Central memory CD8-positive, alpha-beta T cell (primary cell): ENCODE measurements around the gene ARFGAP2.
"Not testable (repeated sequence)": the region's sequence is repeated elsewhere in the genome, so short reads cannot be mapped to it uniquely, and the experiment has no call there.

Experiments used
- ATAC-seq: fragments of 150-1000 bp; cut with Tn5 transposase; replicated peaks from 2 replicates; pipeline ENCODE4 v1.10.0; 2022; ENCODE audit warnings: mild to moderate bottlenecking, moderate FRiP score, moderate number of reproducible peaks; ENCODE audit not compliant: poor library complexity, severe bottlenecking; ENCODE audit errors: extremely low read depth
- DNase-seq, 2 donors: peaks; one replicate each; pipeline ENCODE4 v3.0.0; 2021; ENCODE audit warnings: low spot score in 2 of 2
- H3K27ac Mint-ChIP-seq: one replicate; pipeline ENCODE4 v1.8.0; 2022; ENCODE audit warnings: low read depth, mild to moderate bottlenecking, moderate library complexity, mixed read lengths
- H3K27me3 Mint-ChIP-seq: one replicate; pipeline ENCODE4 v1.8.0; 2022; ENCODE audit warnings: mixed read lengths
- H3K36me3 Mint-ChIP-seq: one replicate; pipeline ENCODE4 v1.8.0; 2022; ENCODE audit warnings: mild to moderate bottlenecking, moderate library complexity, mixed read lengths; ENCODE audit not compliant: insufficient read depth
- H3K4me1 Mint-ChIP-seq: one replicate; pipeline ENCODE4 v1.8.0; 2022; ENCODE audit warnings: mixed read lengths
- H3K4me3 Mint-ChIP-seq: one replicate; pipeline ENCODE4 v1.8.0; 2022; ENCODE audit warnings: mild to moderate bottlenecking, moderate library complexity, mixed read lengths
- H3K9me3 Mint-ChIP-seq: one replicate; pipeline ENCODE4 v1.8.0; 2022; ENCODE audit warnings: mixed read lengths

ARFGAP2 gene

DNA sequence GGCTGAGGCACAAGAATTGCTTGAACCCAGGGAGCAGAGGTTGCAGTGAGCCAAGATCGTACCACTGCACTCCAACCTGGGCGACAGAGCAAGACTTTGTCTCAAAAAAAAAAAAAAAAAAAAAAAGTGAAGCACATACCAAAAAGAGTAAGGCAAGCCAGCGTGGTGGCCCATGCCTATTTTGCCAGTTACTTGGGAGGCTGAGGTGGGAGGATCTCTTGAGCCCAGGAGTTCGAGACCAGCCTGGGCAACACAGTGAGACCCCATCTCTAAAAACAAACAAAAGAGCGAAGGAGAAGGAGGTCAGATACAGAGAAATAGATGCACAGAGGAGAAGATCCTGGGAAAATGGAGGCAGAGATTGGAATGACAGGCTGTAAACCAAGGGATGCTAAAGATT is 29.9 kb upstream of the ARFGAP2 start:
- H3K4me3 Mint-ChIP-seq, H3K36me3 Mint-ChIP-seq, H3K9me3 Mint-ChIP-seq, ATAC-seq, H3K27me3 Mint-ChIP-seq, H3K27ac Mint-ChIP-seq, DNase-seq, H3K4me1 Mint-ChIP-seq: not testable (repeated sequence)

- Mint-ChIP-seq H3K27me3 (no peaks in the 10 kb centered on the region), H3K4me1 (no peaks in the 10 kb centered on the region), H3K27ac (no peak overlapping the region), H3K4me3 (no peak overlapping the region), H3K9me3 (no peaks in the 10 kb centered on the region), H3K36me3 (no peaks in the 10 kb centered on the region)
- no peak for ATAC-seq
- DNase-seq = no peak
Observed at GRCh38 chr11:47204637-47204989, 27.9 kb upstream of the ARFGAP2 start.

DNA sequence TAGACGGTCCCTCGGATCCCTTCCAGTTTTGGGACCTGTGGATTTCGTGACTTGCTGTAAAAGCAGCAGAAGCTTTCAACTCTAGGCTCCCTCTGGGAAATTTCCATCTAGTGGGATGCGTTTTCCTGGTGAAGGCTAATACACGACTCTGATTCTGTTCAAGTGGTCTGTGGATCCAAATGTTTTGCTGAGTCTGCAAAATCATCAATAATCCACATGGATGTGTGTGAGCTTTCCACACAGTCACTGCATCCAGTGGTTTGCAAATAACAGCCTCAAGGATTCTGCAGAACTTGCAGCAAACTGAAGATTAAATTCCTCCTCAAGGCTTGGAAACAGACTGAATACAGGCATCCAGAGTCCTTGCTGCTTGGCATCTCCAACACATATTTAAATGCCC is 25.9 kb upstream of the ARFGAP2 start:
- no peaks in the 10 kb centered on the region for H3K9me3 Mint-ChIP-seq
- H3K27ac Mint-ChIP-seq = no peak overlapping the region
- peaks cover 10% of the 10 kb centered on the region for H3K27me3 Mint-ChIP-seq
- no peak for ATAC-seq
- H3K4me1 Mint-ChIP-seq = no peaks in the 10 kb centered on the region
- no peak for DNase-seq
- no peak overlapping the region for H3K4me3 Mint-ChIP-seq
- no peaks in the 10 kb centered on the region for H3K36me3 Mint-ChIP-seq

- Mint-ChIP-seq H3K36me3 (no peaks in the 10 kb centered on the region), H3K4me3 (no peak overlapping the region), H3K9me3 (no peaks in the 10 kb centered on the region), H3K4me1 (no peaks in the 10 kb centered on the region), H3K27ac (no peak overlapping the region), H3K27me3 (peaks cover 10% of the 10 kb centered on the region)
- ATAC-seq = no peak
- DNase-seq = no peak
Observed at GRCh38 chr11:47201015-47201414, 24.3 kb upstream of the ARFGAP2 start.

GRCh38 chr11:47198161-47198560 is 21.5 kb upstream of the ARFGAP2 start:
- H3K4me3 Mint-ChIP-seq, H3K9me3 Mint-ChIP-seq, H3K27ac Mint-ChIP-seq, H3K4me1 Mint-ChIP-seq, ATAC-seq, H3K36me3 Mint-ChIP-seq, DNase-seq: not testable (repeated sequence)
- peaks cover 10% of the 10 kb centered on the region for H3K27me3 Mint-ChIP-seq

DNA sequence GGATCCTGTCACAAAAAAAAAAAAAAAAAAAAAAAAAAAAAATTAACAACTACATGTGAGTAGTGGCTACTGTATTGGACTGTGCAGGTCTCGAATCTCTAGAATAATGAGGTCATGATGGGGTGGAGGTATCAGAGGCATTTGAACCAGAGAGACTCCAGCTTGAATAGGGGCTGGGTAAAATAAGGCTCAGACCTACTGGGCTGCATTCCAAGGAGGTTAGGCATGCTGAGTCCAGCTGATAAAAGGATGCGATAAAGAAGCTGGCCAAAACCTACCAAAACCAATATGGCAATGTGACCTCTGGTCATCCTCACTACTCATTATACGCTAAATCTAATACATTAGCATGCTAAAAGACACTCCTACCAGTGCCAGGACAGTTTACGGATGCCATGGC is 15.4 kb upstream of the ARFGAP2 start:
- Mint-ChIP-seq H3K4me3 (no peak overlapping the region), H3K4me1 (no peaks in the 10 kb centered on the region), H3K27ac (no peak overlapping the region), H3K27me3 (peaks cover 22% of the 10 kb centered on the region), H3K9me3 (no peaks in the 10 kb centered on the region), H3K36me3 (peaks cover 1% of the 10 kb centered on the region)
- no peak for ATAC-seq
- DNase-seq = no peak

- not testable (repeated sequence) for DNase-seq, H3K36me3 Mint-ChIP-seq, H3K4me1 Mint-ChIP-seq, H3K27ac Mint-ChIP-seq, ATAC-seq, H3K9me3 Mint-ChIP-seq, H3K4me3 Mint-ChIP-seq
- peaks cover 22% of the 10 kb centered on the region for H3K27me3 Mint-ChIP-seq
Observed at GRCh38 chr11:47191137-47191536, 14.5 kb upstream of the ARFGAP2 start.

DNA sequence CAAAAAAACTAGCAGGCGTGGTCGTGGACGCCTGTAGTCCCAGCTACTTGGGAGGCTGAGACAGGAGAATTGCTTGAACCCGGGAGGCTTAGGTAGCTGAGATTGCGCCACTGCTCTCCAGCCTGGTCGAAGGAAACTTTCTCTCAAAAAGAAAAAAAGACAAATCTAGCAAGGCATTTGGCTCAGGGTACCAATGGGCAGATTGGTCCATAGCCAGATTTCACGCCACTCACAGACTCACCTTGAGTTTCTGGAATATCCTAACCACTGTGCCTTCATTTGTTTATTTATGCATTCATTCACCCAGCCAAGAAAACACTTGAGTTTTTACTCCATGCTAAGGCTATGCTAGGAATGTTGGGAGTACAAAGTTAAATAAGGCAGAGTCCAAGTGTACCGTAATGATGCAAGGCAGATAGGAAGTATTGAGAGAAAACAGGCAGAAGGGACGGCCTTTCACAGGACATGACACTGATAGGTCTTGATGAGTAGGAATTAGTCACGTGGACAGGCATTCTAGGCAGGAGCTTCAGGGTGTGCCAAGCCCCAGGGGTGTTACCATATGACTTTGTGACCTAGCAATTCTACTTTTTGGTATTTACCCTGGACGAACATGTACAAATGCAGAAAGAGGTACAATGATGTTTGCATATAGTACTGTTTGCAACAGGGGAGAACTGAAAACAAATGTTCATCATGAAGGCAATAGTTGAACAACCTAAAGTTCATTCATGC is 12.6 kb upstream of the ARFGAP2 start:
- Mint-ChIP-seq H3K9me3 (no peaks in the 10 kb centered on the region), H3K36me3 (peaks cover 1% of the 10 kb centered on the region), H3K4me1 (no peaks in the 10 kb centered on the region), H3K4me3 (no peak overlapping the region), H3K27ac (no peak overlapping the region), H3K27me3 (peaks cover 27% of the 10 kb centered on the region)
- ATAC-seq (no peak), DNase-seq (no peak)

GRCh38 chr11:47188259-47188658 is 11.6 kb upstream of the ARFGAP2 start:
- Mint-ChIP-seq H3K9me3 (no peaks in the 10 kb centered on the region), H3K27ac (no peak overlapping the region), H3K4me1 (no peaks in the 10 kb centered on the region), H3K27me3 (peaks cover 37% of the 10 kb centered on the region), H3K4me3 (peak overlapping the region; percentile 68), H3K36me3 (peaks cover 1% of the 10 kb centered on the region)
- ATAC-seq (no peak), DNase-seq (no peak)

DNA sequence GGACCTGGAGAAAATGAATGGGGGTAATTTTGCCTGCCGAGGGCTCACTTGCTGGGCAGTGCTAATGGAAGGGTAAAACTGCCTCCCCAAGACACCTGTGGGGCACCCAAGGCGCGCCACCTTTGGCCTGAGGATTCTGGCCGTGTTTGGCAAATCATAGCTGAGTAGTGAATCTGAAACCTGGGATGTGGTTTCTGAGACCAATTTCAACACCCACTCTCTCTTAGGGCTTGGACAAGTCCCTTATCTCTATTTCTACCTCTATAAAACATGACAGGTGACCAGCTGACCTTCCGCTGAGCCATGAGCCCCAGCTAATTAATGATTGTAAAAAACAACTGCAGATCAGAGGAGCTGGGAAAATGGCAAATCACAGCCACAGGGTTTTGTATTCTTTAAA is 11.0 kb upstream of the ARFGAP2 start:
- Mint-ChIP-seq H3K27me3 (peaks cover 40% of the 10 kb centered on the region), H3K4me3 (peak overlapping the region; percentile 68), H3K27ac (no peak overlapping the region), H3K4me1 (no peaks in the 10 kb centered on the region), H3K9me3 (no peaks in the 10 kb centered on the region), H3K36me3 (no peaks in the 10 kb centered on the region)
- ATAC-seq (no peak), DNase-seq (no peak)

GRCh38 chr11:47186700-47187695 is 10.3 kb upstream of the ARFGAP2 start:
- H3K4me3 Mint-ChIP-seq = peak overlapping the region; percentile 68
- no peaks in the 10 kb centered on the region for H3K9me3 Mint-ChIP-seq
- no peaks in the 10 kb centered on the region for H3K4me1 Mint-ChIP-seq
- no peak overlapping the region for H3K27ac Mint-ChIP-seq
- no peaks in the 10 kb centered on the region for H3K36me3 Mint-ChIP-seq
- ATAC-seq = peak; percentile 63
- DNase-seq = no peak
- H3K27me3 Mint-ChIP-seq = peaks cover 40% of the 10 kb centered on the region

DNA sequence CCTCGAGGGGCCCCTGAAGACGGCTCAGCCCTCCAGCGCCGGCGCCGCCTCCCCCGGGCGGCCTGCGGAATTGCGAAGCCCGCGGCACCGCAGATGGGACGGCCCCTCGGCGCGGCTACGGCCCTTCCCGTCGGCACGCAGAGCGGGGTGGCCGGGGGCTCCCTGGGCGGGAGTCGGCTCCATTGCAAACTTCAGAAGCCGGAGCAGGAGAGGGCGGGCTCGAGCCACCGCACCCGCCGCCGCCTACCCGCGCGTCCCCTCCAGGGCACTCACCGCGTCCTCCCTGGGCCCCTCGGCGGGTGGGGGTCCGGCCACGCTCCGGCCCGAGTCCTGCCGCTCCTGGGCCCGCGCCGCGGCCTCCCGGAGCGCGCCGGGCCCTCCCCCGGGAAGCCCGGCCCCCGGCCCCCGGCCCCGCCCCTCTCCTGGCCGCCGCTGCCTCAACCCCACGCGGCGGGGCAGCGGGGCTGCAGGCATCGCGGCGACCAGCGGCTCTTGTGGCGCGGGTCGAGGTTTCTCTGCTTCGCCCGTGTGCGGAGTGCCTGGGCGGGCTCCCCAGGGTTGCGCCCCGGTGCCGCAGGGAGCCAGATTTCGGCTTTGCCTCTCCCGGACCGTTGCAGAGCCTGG is 9.5 kb upstream of the ARFGAP2 start, which contains the start of gene PACSIN3:
Gene PACSIN3, minus strand, starts transcription at position 359 of the 624 bp plus-strand sequence. CDS start 3,707 bp downstream, outside the sequence.
- Mint-ChIP-seq H3K36me3 (no peaks in the 10 kb centered on the region), H3K4me1 (no peaks in the 10 kb centered on the region), H3K4me3 (peak within 1 kb of the TSS; percentile 68), H3K27ac (no peak within 1 kb of the TSS), H3K9me3 (no peaks in the 10 kb centered on the region), H3K27me3 (peaks cover 33% of the 10 kb centered on the region)
- DNase-seq (no peak), ATAC-seq (peak; percentile 64)
